Endothelial cell of umbilical vein (primary cell): ENCODE results near the gene AFF1. TPM values are rescaled to one million over a fixed set of nuclear protein-coding genes. Genes with fewer than 3 reads are reported as not detected.

Experiments
- BruUV-seq: library from RNA; stranded (reverse); fragments of 400-500 nt; replicated peaks from 2 replicates; lab custom pipeline; 2021; lab: Mats Ljungman, UMichigan
- CTCF ChIA-PET: fragments of 300-600, 350-600 bp; sonication (Branson Sonifier 250); formaldehyde crosslinking; loops from one replicate; lab custom pipeline; 2021; ENCODE audit warnings: antibody characterized with exemption, inconsistent platforms; lab: Charles Lee
- POLR2A ChIA-PET: fragments of 300-600, 350-600 bp; sonication (Branson Sonifier 250); formaldehyde crosslinking; loops from one replicate; lab custom pipeline; 2021; ENCODE audit warnings: antibody characterized with exemption, inconsistent platforms; lab: Charles Lee
- DNase-seq: peaks from one replicate; pipeline ENCODE4 v3.0.0-alpha.2; 2011; ENCODE audit warnings: low read depth, low spot score
- FAIRE-seq: peaks from 2 replicates; lab custom pipeline; 2011; peaks lifted over from hg19 to GRCh38; lab: Jason Lieb, UNC
- H2AFZ ChIP-seq: 2 replicates; pipeline ENCODE4 v1.6.0; 2012; ENCODE audit warnings: low read depth, low read length, control low read depth, inconsistent platforms
- H3K27ac ChIP-seq: 2 replicates; pipeline ENCODE4 v1.5.1; 2011; ENCODE audit warnings: low read depth, mild to moderate bottlenecking, control low read depth, low read length, moderate library complexity; ENCODE audit not compliant: insufficient read depth
- H3K27me3 ChIP-seq, 2 experiments: 2 replicates each; pipeline versions ENCODE4 v1.6.0 to v1.6.1; 2011; ENCODE audit warnings: low read length in 2 of 2, mixed read lengths in 1 of 2; ENCODE audit not compliant: control insufficient read depth in 2 of 2, insufficient read depth in 2 of 2
- H3K36me3 ChIP-seq, 2 experiments: 2 replicates in 1 of 2; 3 replicates in 1 of 2; pipeline ENCODE4 v1.5.1; 2011; ENCODE audit warnings: low read length in 2 of 2, mild to moderate bottlenecking in 1 of 2, moderate library complexity in 1 of 2; ENCODE audit not compliant: control insufficient read depth in 2 of 2, insufficient read depth in 2 of 2; ENCODE audit errors: extremely low read depth in 1 of 2
- H3K4me1 ChIP-seq: 3 replicates; pipeline ENCODE4 v1.5.1; 2011; ENCODE audit warnings: mild to moderate bottlenecking, low read length; ENCODE audit not compliant: control insufficient read depth, insufficient read depth; ENCODE audit errors: extremely low read depth
- H3K4me2 ChIP-seq: 2 replicates; pipeline ENCODE4 v1.6.1; 2011; ENCODE audit warnings: low read length, control low read depth, mixed read lengths; ENCODE audit not compliant: insufficient read depth
- H3K4me3 ChIP-seq, 3 experiments: fragments of 200-600 bp in 1 of 3; sonication (generic), shearing (Covaris generic) in 1 of 3; replicated peaks in 1 of 3; 2 replicates each; pipeline ENCODE4 v1.5.1; 2011 to 2016; ENCODE audit warnings: control low read depth in 3 of 3, low read length in 3 of 3, mild to moderate bottlenecking in 2 of 3, inconsistent platforms in 1 of 3, low read depth in 1 of 3, moderate library complexity in 1 of 3; ENCODE audit not compliant: insufficient read depth in 1 of 3
- H3K79me2 ChIP-seq: 2 replicates; pipeline ENCODE4 v1.6.0; 2012; ENCODE audit warnings: low read length, inconsistent platforms; ENCODE audit not compliant: control insufficient read depth, insufficient read depth
- H3K9ac ChIP-seq: replicated peaks from 2 replicates; pipeline ENCODE3; 2011; ENCODE audit warnings: low read length, control low read depth; ENCODE audit not compliant: insufficient read depth; ENCODE audit errors: extremely low read depth
- H3K9me1 ChIP-seq: replicated peaks from 3 replicates; pipeline ENCODE4 v1.6.0; 2011; ENCODE audit warnings: mild to moderate bottlenecking, low read length; ENCODE audit not compliant: control insufficient read depth, insufficient read depth; ENCODE audit errors: extremely low read depth
- H3K9me3 ChIP-seq: replicated peaks from 2 replicates; pipeline ENCODE4 v1.5.1; 2012; ENCODE audit warnings: low read length, inconsistent platforms; ENCODE audit not compliant: control insufficient read depth, insufficient read depth
- H4K20me1 ChIP-seq: replicated peaks from 2 replicates; pipeline ENCODE3; 2011; ENCODE audit warnings: mild to moderate bottlenecking, low read length; ENCODE audit not compliant: control insufficient read depth, insufficient read depth; ENCODE audit errors: extremely low read depth
- CTCF ChIP-seq, 2 donors: IDR thresholded peaks; 1 replicate in 1 of 2; 2 replicates in 1 of 2; pipeline ENCODE4 v1.5.1; 2011; ENCODE audit warnings: low read length in 2 of 2, mild to moderate bottlenecking in 2 of 2, moderate library complexity in 2 of 2, control low read depth in 1 of 2, inconsistent platforms in 1 of 2, low read depth in 1 of 2; ENCODE audit not compliant: insufficient read depth in 1 of 2; ENCODE audit errors: extremely low read depth in 1 of 2
- EZH2 ChIP-seq: IDR thresholded peaks from 2 replicates; pipeline ENCODE4 v1.6.1; 2012; ENCODE audit warnings: borderline replicate concordance, low read depth, mild to moderate bottlenecking, moderate library complexity, low read length, inconsistent platforms; ENCODE audit not compliant: severe bottlenecking
- FOS ChIP-seq: IDR thresholded peaks from 2 replicates; pipeline ENCODE4 v1.6.1; 2011; ENCODE audit warnings: mild to moderate bottlenecking, low read length, moderate library complexity, borderline replicate concordance; ENCODE audit not compliant: insufficient read depth
- GATA2 ChIP-seq: IDR thresholded peaks from 2 replicates; pipeline ENCODE4 v1.7.0; 2011; ENCODE audit warnings: low read depth, mild to moderate bottlenecking, moderate library complexity, mixed read lengths, low read length; ENCODE audit not compliant: insufficient read length, insufficient read depth
- JUN ChIP-seq: IDR thresholded peaks from 2 replicates; pipeline ENCODE4 v1.6.1; 2011; ENCODE audit warnings: borderline replicate concordance, low read depth; ENCODE audit not compliant: insufficient read length, insufficient read depth
- MYC ChIP-seq: IDR thresholded peaks from one replicate; pipeline ENCODE4 v1.6.1; 2011; ENCODE audit warnings: mild to moderate bottlenecking, low read depth, low read length
- POLR2A ChIP-seq: IDR thresholded peaks from 2 replicates; pipeline ENCODE4 v1.6.1; 2012; ENCODE audit warnings: low read depth, mild to moderate bottlenecking, control low read depth, low read length
- POLR2AphosphoS5 ChIP-seq: IDR thresholded peaks from 2 replicates; pipeline ENCODE4 v1.6.1; 2012; ENCODE audit warnings: low read depth, mild to moderate bottlenecking, control low read depth, low read length, moderate library complexity; ENCODE audit not compliant: insufficient read depth
- dilution Hi-C: fragments of 300-500 bp; cut with MboI; formaldehyde crosslinking; loops from one replicate; pipeline ENCODE4 v1.15.0; 2019; ENCODE audit warnings: low sequenced_read_pairs; ENCODE audit not compliant: extremely low pct_ligation_motif_present
- intact Hi-C: fragments of 100-400 bp; cut with micrococcal nuclease; formaldehyde crosslinking; loops from one replicate; pipeline ENCODE4 v1.10.0; 2022
- polyA plus RNA-seq, 4 experiments: library from polyadenylated mRNA; depleted of rRNA in 3 of 4; stranded (reverse) in 3 of 4; unstranded in 1 of 4; fragments of >200 nt; gene quantifications; 2 replicates each; pipeline versions ENCODE4 v1.2.1 to v1.2.3, GENCODE V29; 2011 to 2012; ENCODE audit warnings: missing spikeins in 1 of 4
- total RNA-seq: library from RNA; stranded (reverse); gene quantifications from 2 replicates; pipeline ENCODE4 v1.2.3, GENCODE V29; 2021
- TF ChIP-seq, protein P1 (sequence below): IDR thresholded peaks from 2 replicates; pipeline ENCODE4 v1.6.1; 2011; ENCODE audit not compliant: insufficient read depth, insufficient read length

Gene AFF1
- total and polyA plus RNA-seq, 2 donors (not counting 3 experiments of a cell fraction or from before 2014, with no cell fraction given): 26.2 to 106 TPM

- H3K27ac ChIP-seq: no peak overlapping the region
- dilution Hi-C loops (no loop called here), intact Hi-C loops (no loop called here)
- peaks cover 6 to 10% of the 10 kb centered on the region in 2 experiments for H3K36me3 ChIP-seq
- POLR2A ChIA-PET: no interaction called here
- peaks cover 31% of the 10 kb centered on the region for H3K4me1 ChIP-seq
- no peaks in the 10 kb centered on the region for H3K9me3 ChIP-seq
- CTCF ChIA-PET: no interaction called here
- DNase-seq: no peak
- no peaks in the 10 kb centered on the region for H3K27me3 ChIP-seq
- H3K79me2 ChIP-seq: peaks cover 36% of the 10 kb centered on the region
- no peak for TF ChIP-seq POLR2AphosphoS5
- TF ChIP-seq JUN: no peak
- TF ChIP-seq CTCF (IDR thresholded peaks at IDR 0.05; ENCODE audit: extremely low read depth in 1 of 2, insufficient read depth in 1 of 2, low read depth in 1 of 2, low read length in 2 of 2): no peak
- TF ChIP-seq GATA2: no peak
- TF ChIP-seq FOS: no peak
- TF ChIP-seq POLR2A: no peak
- TF ChIP-seq EZH2: no peak
- TF ChIP-seq, protein P1, sequence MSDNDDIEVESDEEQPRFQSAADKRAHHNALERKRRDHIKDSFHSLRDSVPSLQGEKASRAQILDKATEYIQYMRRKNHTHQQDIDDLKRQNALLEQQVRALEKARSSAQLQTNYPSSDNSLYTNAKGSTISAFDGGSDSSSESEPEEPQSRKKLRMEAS: no peak
- no peak for TF ChIP-seq MYC
- H4K20me1 ChIP-seq: no peaks in the 10 kb centered on the region
- no peak overlapping the region for H2AFZ ChIP-seq
- no peaks in the 10 kb centered on the region for H3K9me1 ChIP-seq
- H3K4me2 ChIP-seq: no peak overlapping the region
- no peak overlapping the region for H3K4me3 ChIP-seq
- no TSS peak for BruUV-seq
- no peak overlapping the region for H3K9ac ChIP-seq
- FAIRE-seq: no peak
These were observed 115.8 kb downstream of the AFF1 start for GRCh38 chr4:87050596-87050995.
